HG03103 (cell line): ENCODE data around the gene TACR1.
"Not testable (repeated sequence)": the region's sequence is repeated elsewhere in the genome, so short reads cannot be mapped to it uniquely, and the experiment has no call there.

Source experiments
- ATAC-seq: cut with Tn5 transposase; IDR thresholded peaks from one replicate; pipeline ENCODE4 v1.9.1; 2021; ENCODE audit warnings: low read depth; ENCODE audit not compliant: unreplicated experiment

TACR1 gene

GRCh38 chr2:75094405-75094804 lies 104.9 kb downstream of the TACR1 start:
- no peak for ATAC-seq

- ATAC-seq: no peak
These were observed 108.4 kb downstream of the TACR1 start for GRCh38 chr2:75090770-75091515.

- ATAC-seq: no peak
These were observed 109.8 kb downstream of the TACR1 start for GRCh38 chr2:75089471-75089870.

- ATAC-seq: no peak
These were observed 110.5 kb downstream of the TACR1 start for GRCh38 chr2:75088791-75089190.

- ATAC-seq: no peak
These were observed 111.6 kb downstream of the TACR1 start for GRCh38 chr2:75087736-75088135.

GRCh38 chr2:75079575-75079974 lies 119.7 kb downstream of the TACR1 start:
- no peak for ATAC-seq

- no peak for ATAC-seq
These were observed 121.4 kb downstream of the TACR1 start for GRCh38 chr2:75077909-75078308.

GRCh38 chr2:75076088-75076487 lies 123.2 kb downstream of the TACR1 start:
- no peak for ATAC-seq

GRCh38 chr2:75074708-75075107 lies 124.6 kb downstream of the TACR1 start:
- no peak for ATAC-seq

GRCh38 chr2:75074228-75074627 lies 125.1 kb downstream of the TACR1 start:
- ATAC-seq: no peak

GRCh38 chr2:75071766-75072165 lies 127.6 kb downstream of the TACR1 start:
- no peak for ATAC-seq

- no peak for ATAC-seq
These were observed 130.8 kb downstream of the TACR1 start for GRCh38 chr2:75068546-75068945.

- ATAC-seq: no peak
These were observed 131.8 kb downstream of the TACR1 start for GRCh38 chr2:75067506-75067905.

GRCh38 chr2:75066121-75066902 lies 133.0 kb downstream of the TACR1 start:
- no peak for ATAC-seq

- no peak for ATAC-seq
These were observed 133.8 kb downstream of the TACR1 start for GRCh38 chr2:75065402-75066008.

GRCh38 chr2:75064691-75065396 lies 134.5 kb downstream of the TACR1 start:
- peak; percentile 79 for ATAC-seq

- no peak for ATAC-seq
These were observed 135.4 kb downstream of the TACR1 start for GRCh38 chr2:75063906-75064305.

- ATAC-seq: no peak
These were observed 140.9 kb downstream of the TACR1 start for GRCh38 chr2:75058427-75058826.

GRCh38 chr2:75057150-75057549 lies 142.2 kb downstream of the TACR1 start:
- not testable (repeated sequence) for ATAC-seq

GRCh38 chr2:75055820-75056675 lies 143.3 kb downstream of the TACR1 start:
- no peak for ATAC-seq
